GM13977 (cell line): ENCODE measurements around the gene GPR132.

ENCODE experiments used
- DNase-seq: peaks from one replicate; pipeline ENCODE4 v3.0.0; 2012; ENCODE audit warnings: low spot score
- CTCF ChIP-seq: IDR thresholded peaks from 2 replicates; pipeline ENCODE4 v1.5.1; 2012; ENCODE audit warnings: mild to moderate bottlenecking, control low read depth; ENCODE audit not compliant: insufficient read depth; ENCODE audit errors: extremely low read depth, missing control alignments
- in situ Hi-C: fragments of 300-500 bp; cut with MboI; formaldehyde crosslinking; loops from one replicate; pipeline ENCODE4 v1.12.0; 2022; ENCODE audit warnings: low sequenced_read_pairs, low pct_unique_long_range_greater_than_20kb, mixed read lengths, inconsistent platforms; ENCODE audit not compliant: unreplicated experiment

Gene GPR132

GRCh38 chr14:105059035-105059924, 6.0 kb downstream of the GPR132 start:
- in situ Hi-C loops, result no loop called here
- peak; percentile 21 for TF ChIP-seq CTCF
- DNase-seq, result no peak

GRCh38 chr14:105058521-105059034, 6.7 kb downstream of the GPR132 start:
- in situ Hi-C loops, result no loop called here
- DNase-seq, result no peak
- no peak for TF ChIP-seq CTCF

GRCh38 chr14:105056303-105056831, 8.9 kb downstream of the GPR132 start:
- TF ChIP-seq CTCF, result no peak
- in situ Hi-C loops, result no loop called here
- no peak for DNase-seq

DNA sequence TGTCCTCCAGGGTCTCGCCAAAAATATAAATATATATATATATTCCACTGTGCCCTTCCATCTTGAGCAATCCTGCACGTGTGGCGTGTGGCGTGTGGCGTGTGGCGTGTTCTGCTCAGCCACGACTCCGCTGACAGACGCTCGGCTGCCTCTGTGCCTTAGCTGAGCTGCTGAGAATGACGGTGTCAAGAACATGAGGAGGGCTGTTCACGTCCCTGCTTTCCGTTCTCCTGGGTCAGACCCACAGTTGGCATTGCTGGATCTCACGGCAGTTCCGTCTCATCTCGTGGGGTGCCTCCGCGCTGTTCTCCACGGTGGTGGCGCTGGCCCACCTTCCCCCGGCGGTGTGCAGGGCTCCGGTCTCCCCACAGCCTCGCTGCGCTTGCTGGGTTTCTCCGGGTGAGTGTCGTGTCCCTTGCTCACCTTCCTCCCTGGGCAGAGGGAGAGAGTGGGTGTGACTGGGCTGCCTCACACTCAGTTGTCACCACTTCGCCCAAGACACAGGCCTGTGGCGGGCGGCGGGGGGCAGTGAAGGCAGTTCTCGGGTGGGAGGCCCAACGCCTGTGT, 9.4 kb downstream of the GPR132 start:
- TF ChIP-seq CTCF, result no peak
- DNase-seq, result no peak
- in situ Hi-C loops, result no loop called here

- in situ Hi-C loops, result no loop called here
- TF ChIP-seq CTCF, result no peak
- DNase-seq, result no peak
Observed at GRCh38 chr14:105055334-105055733, 9.9 kb downstream of the GPR132 start.

DNA sequence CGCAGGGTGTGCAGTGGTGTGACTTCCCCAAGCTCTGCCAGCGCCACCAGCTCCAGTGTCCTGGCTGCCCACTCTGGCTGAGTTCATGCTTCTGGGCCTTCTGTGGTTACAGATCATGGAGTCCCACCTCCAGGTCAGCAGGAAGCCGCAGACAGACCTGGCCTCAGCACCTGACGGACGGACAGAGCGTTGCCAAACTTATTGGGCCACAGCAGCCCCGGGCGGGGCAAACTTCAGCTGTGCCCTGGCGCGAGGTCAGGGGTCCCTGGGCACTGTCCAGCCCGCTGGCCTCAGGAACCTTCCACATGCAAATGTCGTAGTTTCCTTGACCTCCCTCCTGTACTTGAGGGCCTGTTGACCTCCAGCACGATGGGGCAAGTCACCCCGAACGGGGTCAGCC, 11.2 kb downstream of the GPR132 start:
- in situ Hi-C loops, result no loop called here
- no peak for DNase-seq
- TF ChIP-seq CTCF, result no peak
